ENCODE measurements around the gene GPATCH3.

GPATCH3 gene

GRCh38 chr1:26844424-26845196 lies 55.7 kb downstream of the GPATCH3 start:
- no peak for DNase-seq (ENCODE audit: low read depth in 2 of 2)
